GM12891 (cell line): Measurements from ENCODE around the gene COPB1.

Experiments used
- DNase-seq: peaks from one replicate; pipeline ENCODE4 v3.0.0; 2011; ENCODE audit warnings: low spot score; ENCODE audit not compliant: insufficient read length
- FAIRE-seq: peaks from 2 replicates; lab custom pipeline; 2011; peaks lifted over from hg19 to GRCh38; lab: Jason Lieb, UNC
- PAX5 ChIP-seq: IDR thresholded peaks from 2 replicates; pipeline ENCODE4 v1.6.1; 2011; ENCODE audit warnings: low read length, moderate library complexity, mild to moderate bottlenecking; ENCODE audit not compliant: insufficient read depth, severe bottlenecking
- POLR2A ChIP-seq: IDR thresholded peaks from 2 replicates; pipeline ENCODE4 v1.6.1; 2011; ENCODE audit warnings: low read depth, low read length, control low read depth
- POLR2AphosphoS5 ChIP-seq: IDR thresholded peaks from 2 replicates; pipeline ENCODE4 v1.6.1; 2011; ENCODE audit warnings: low read depth, low read length, control low read depth
- POU2F2 ChIP-seq: IDR thresholded peaks from 2 replicates; pipeline ENCODE4 v1.6.1; 2011; ENCODE audit warnings: low read depth, mild to moderate bottlenecking, control low read depth, low read length, moderate library complexity
- SPI1 ChIP-seq: IDR thresholded peaks from 2 replicates; pipeline ENCODE4 v1.6.1; 2011; ENCODE audit warnings: low read depth, low read length, control low read depth
- TAF1 ChIP-seq: IDR thresholded peaks from 2 replicates; pipeline ENCODE4 v1.6.1; 2011; ENCODE audit warnings: low read depth, low read length, control low read depth

COPB1 gene

DNA sequence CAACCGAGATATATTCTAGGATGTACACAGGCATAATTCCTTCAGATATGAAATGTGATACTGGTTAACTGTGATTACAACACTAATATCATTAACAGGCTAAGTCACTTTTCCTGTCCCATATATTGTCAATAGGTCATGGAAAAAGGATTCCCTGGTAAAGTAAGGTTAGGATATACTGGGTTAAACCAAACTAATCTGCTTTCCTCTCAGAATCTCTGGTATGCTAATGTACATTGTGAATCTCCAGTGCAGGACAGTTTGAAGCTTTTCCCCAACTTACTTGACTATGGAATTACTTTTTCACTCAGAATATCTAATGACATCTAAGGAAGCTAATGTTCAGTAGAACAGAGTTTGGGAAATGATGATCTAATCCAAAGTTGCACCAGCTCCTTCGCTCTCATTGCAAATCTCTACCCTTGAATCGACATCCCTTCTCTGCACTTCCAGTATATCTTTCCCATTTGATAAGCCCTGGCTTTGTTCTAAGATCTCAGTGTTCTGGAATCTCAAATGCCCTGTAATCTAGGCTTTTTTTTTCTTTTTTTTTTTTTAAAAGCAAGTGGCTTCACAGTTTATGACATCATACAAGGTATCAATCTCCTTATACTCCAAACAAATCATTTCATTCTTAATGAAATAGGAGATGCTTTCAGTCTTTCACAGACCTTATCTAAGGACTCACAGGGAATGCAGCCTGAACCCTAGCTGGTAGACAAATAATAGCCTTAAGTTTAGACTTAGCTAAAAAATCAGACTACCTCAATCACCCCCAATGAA is 43.8 kb downstream of the COPB1 start:
- peak; percentile 9 for FAIRE-seq
- DNase-seq: no peak

GRCh38 chr11:14454861-14455632 is 44.6 kb downstream of the COPB1 start:
- peak; percentile 8 for DNase-seq
- TF ChIP-seq PAX5: no peak
- TF ChIP-seq SPI1: no peak
- no peak for TF ChIP-seq TAF1
- TF ChIP-seq POU2F2: no peak
- no peak for TF ChIP-seq POLR2A
- TF ChIP-seq POLR2AphosphoS5: no peak
- FAIRE-seq: peak; percentile 58

More for the DNA sequence above, 43.8 kb downstream of the COPB1 start:
- TF ChIP-seq POLR2A: no peak
- no peak for TF ChIP-seq POLR2AphosphoS5
- TF ChIP-seq POU2F2: no peak
- no peak for TF ChIP-seq PAX5
- TF ChIP-seq TAF1: no peak
- TF ChIP-seq SPI1: no peak

DNA sequence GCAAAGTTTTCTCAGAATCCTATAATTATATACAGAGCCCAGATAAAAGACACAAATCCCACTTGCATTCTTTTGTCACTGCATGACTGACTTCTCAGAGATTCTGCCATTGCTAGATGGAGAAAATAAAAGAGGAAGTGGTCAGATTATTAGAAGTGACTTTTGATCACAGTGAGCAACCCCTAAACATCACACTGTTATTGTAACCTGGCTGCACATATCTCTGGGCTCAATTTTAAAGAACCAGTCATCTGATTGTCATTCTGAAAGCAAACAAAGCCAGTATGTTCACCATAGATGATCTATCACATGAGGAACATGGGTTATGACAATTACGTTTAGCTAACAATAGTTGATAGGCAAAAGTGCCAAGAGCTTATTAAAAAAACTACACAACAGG is 47.8 kb downstream of the COPB1 start:
- DNase-seq (no peak), FAIRE-seq (no peak)

GRCh38 chr11:14449302-14449714 is 50.3 kb downstream of the COPB1 start:
- TF ChIP-seq POLR2AphosphoS5: no peak
- TF ChIP-seq POU2F2: no peak
- no peak for TF ChIP-seq SPI1
- no peak for TF ChIP-seq PAX5
- TF ChIP-seq POLR2A: no peak
- TF ChIP-seq TAF1: no peak
- FAIRE-seq (no peak), DNase-seq (no peak)

More for the DNA sequence above, 47.8 kb downstream of the COPB1 start:
- no peak for TF ChIP-seq POLR2A
- TF ChIP-seq POU2F2: no peak
- peak; percentile 95 for TF ChIP-seq SPI1
- TF ChIP-seq PAX5: peak; percentile 12
- TF ChIP-seq POLR2AphosphoS5: no peak
- no peak for TF ChIP-seq TAF1

GRCh38 chr11:14448240-14448639 is 51.4 kb downstream of the COPB1 start:
- DNase-seq (no peak), FAIRE-seq (no peak)
- TF ChIP-seq POU2F2: no peak
- TF ChIP-seq SPI1: no peak
- TF ChIP-seq POLR2AphosphoS5: no peak
- no peak for TF ChIP-seq PAX5
- TF ChIP-seq POLR2A: no peak
- TF ChIP-seq TAF1: no peak

- FAIRE-seq: no peak
- no peak for DNase-seq
- TF ChIP-seq SPI1 (no peak), POU2F2 (no peak), PAX5 (no peak), POLR2AphosphoS5 (no peak), TAF1 (no peak), POLR2A (no peak)
Measured at GRCh38 chr11:14446701-14447169, 52.9 kb downstream of the COPB1 start.

- DNase-seq: no peak
- FAIRE-seq: no peak
- TF ChIP-seq POU2F2 (no peak), POLR2A (no peak), PAX5 (no peak), TAF1 (no peak), SPI1 (no peak)
Measured at GRCh38 chr11:14445542-14446530, 53.8 kb downstream of the COPB1 start.

DNA sequence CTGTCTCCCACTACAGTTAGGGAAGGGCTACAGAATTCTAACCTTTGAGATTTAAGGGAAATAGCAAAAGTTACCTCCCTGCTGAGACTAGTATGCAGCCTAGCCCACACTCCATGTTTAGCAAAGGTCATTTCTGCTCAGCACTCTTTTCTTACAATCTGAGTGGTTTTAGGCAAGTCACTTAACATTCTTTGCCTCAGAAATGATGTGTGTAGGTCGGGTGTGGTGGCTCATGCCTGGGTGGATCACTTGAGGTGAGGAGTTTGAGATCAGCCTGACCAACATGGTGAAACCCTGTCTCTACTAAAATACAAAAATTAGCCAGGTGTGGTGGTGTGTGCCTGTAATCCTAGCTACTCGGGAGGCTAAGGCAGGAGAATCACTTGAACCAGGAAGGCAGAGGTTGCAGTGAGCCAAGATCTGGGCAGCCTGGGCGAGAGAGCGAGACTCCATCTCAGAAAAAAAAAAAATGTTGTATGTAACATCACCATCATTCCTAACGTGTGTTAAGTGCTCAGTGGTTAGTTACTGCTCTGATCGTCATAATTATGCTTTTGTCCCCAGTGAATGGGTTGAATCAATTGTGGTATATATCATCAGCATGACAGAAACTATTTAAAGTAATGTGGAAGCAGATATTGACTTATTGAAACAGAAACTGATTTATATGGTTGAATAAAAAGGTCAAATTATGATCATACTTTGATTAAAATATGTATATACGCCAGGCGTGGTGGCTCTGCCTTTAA is 55.0 kb downstream of the COPB1 start:
- TF ChIP-seq SPI1: no peak
- no peak for TF ChIP-seq PAX5
- no peak for TF ChIP-seq POLR2A
- TF ChIP-seq TAF1: no peak
- TF ChIP-seq POU2F2: no peak
- TF ChIP-seq POLR2AphosphoS5: no peak
- FAIRE-seq: no peak
- DNase-seq: no peak
